OCI-LY1 (cell line): ENCODE data around the gene SHROOM2.

Experiments
- EZH2 ChIP-seq: fragments of 200-600 bp; sonication (generic), shearing (Covaris generic); IDR thresholded peaks from 2 replicates; pipeline ENCODE4 v1.8.0; 2017; ENCODE audit warnings: borderline replicate concordance, mixed run types, mild to moderate bottlenecking, antibody characterized with exemption, low read length, moderate library complexity, mixed read lengths
- TF ChIP-seq, protein P1 (sequence below): fragments of 200-600 bp; sonication (generic), shearing (Covaris generic); IDR thresholded peaks from 2 replicates; pipeline ENCODE4 v1.5.1; 2017; ENCODE audit warnings: mild to moderate bottlenecking, antibody characterized with exemption, low read length, moderate library complexity, mixed read lengths

DNA sequence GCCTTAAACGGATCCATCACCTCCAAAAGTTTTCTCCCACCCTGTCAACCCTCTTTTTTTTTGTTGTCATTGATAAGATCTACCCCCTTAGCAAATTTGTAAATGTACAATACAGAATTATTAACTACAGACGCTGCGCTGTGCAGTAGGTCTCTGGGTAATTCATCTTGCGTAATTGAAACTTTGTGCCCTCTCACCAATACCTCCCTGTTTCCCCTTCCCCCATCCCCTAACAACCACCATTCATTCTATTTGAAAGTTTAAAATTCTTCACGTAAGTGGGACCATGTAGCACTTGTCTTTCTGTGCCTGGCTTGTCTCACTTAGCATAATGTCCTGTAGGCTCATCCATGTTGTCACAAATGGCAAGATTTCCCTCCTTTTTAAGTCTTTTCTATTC lies 135.2 kb downstream of the SHROOM2 start:
- TF ChIP-seq EZH2 = no peak
- TF ChIP-seq, protein P1, sequence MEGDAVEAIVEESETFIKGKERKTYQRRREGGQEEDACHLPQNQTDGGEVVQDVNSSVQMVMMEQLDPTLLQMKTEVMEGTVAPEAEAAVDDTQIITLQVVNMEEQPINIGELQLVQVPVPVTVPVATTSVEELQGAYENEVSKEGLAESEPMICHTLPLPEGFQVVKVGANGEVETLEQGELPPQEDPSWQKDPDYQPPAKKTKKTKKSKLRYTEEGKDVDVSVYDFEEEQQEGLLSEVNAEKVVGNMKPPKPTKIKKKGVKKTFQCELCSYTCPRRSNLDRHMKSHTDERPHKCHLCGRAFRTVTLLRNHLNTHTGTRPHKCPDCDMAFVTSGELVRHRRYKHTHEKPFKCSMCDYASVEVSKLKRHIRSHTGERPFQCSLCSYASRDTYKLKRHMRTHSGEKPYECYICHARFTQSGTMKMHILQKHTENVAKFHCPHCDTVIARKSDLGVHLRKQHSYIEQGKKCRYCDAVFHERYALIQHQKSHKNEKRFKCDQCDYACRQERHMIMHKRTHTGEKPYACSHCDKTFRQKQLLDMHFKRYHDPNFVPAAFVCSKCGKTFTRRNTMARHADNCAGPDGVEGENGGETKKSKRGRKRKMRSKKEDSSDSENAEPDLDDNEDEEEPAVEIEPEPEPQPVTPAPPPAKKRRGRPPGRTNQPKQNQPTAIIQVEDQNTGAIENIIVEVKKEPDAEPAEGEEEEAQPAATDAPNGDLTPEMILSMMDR = no peak
